NCI-H2107 (cell line): ENCODE results near the gene TEPSIN.
"Not testable (repeated sequence)": the region's sequence is repeated elsewhere in the genome, so short reads cannot be mapped to it uniquely, and the experiment has no call there.

Experiments used
- DNase-seq: peaks from one replicate; lab custom pipeline; 2025; lab: John Stamatoyannopoulos, UW

TEPSIN gene

GRCh38 chr17:81236784-81237183, 2.1 kb downstream of the TEPSIN start:
- DNase-seq = no peak

DNA sequence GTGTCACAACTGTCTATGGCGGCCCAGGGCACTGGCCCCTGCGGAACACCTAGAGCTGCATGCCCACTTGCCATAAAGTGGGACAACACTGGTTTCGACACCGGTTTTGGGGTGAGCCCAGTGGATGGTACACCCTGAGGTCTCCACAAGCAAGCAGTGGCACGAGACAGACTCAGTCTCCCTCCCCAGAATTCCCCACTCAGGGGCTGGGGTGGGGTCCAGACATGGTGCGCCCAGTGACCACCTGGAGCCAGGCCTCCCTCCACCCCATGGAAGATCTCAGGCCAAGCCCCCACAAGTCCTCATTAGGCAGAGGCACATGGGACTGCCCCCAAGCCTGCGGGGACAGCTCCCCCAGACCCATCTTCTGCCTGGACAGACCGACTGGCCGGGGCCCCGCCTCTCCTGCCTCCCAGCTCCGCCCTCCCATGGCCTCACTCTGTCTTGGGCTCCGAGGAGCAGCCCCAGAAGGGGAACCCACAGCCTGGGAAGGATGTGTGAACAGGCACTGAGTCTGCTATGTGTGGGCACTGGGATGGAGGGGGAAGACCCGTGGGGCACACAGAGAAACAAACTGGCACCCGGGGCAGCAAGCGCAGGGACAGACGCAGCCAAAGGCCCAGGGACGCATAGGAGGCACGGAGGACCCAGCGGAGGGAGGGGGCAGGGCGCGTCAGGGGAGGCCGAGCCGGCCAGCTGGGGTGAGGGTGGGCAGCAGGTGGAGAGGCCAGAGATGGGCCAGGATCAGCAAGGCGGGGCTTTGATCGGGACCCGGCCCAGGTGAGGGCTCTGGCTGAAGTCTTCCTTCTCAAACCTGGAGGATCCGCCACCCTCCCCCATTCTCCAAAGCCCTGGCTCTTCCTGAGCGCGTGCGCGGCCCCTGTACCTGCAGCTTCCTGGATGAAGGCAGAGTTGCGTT, 2.8 kb downstream of the TEPSIN start:
- no peak for DNase-seq

DNA sequence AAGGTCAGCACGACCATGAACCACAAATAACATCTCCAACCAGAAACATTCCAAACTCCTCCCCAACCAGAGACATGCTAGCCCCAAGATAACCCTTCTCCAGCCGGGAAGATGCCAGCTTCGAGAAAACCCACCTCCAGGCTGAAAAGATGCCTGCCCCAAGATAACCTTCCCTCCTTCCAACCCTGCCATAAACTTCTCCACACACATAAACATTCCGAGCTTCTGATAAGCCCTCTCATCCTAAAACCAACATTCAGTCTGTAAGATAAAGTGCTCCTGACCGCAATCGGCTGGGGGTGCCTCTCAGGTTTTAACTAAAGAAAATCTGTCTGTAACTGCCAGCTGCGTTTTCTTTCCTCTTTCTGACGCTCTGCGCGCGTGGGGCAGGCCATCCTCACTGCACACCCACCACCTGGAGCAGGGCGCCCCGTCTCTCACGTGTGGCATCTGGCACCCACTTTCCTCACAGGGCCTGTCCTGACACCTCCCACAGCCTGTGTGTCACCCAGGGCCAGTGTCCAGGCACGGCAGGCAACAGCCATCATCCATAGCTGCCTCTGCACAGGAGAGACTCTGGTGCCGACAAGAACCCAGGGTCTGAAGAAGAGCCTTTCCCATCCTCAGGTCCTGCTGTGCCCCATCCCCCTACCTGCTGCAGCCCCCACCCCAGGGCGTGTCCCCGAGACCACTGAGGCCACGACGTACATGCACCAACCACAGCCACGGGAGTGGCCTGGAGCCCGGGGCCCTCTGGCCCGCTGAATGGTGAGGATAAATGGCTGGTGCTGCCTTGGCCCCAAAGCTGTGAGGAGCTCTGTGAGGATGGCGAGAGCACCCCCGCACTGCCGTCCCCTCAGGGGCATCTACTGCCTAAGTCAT, 3.7 kb downstream of the TEPSIN start:
- DNase-seq = no peak

GRCh38 chr17:81234506-81234855, 4.4 kb downstream of the TEPSIN start:
- no peak for DNase-seq

- DNase-seq = no peak
These were observed 4.9 kb downstream of the TEPSIN start for GRCh38 chr17:81233811-81234505.

GRCh38 chr17:81233316-81233715, 5.5 kb downstream of the TEPSIN start:
- no peak for DNase-seq

GRCh38 chr17:81232616-81233241, 6.1 kb downstream of the TEPSIN start:
- DNase-seq = no peak

DNA sequence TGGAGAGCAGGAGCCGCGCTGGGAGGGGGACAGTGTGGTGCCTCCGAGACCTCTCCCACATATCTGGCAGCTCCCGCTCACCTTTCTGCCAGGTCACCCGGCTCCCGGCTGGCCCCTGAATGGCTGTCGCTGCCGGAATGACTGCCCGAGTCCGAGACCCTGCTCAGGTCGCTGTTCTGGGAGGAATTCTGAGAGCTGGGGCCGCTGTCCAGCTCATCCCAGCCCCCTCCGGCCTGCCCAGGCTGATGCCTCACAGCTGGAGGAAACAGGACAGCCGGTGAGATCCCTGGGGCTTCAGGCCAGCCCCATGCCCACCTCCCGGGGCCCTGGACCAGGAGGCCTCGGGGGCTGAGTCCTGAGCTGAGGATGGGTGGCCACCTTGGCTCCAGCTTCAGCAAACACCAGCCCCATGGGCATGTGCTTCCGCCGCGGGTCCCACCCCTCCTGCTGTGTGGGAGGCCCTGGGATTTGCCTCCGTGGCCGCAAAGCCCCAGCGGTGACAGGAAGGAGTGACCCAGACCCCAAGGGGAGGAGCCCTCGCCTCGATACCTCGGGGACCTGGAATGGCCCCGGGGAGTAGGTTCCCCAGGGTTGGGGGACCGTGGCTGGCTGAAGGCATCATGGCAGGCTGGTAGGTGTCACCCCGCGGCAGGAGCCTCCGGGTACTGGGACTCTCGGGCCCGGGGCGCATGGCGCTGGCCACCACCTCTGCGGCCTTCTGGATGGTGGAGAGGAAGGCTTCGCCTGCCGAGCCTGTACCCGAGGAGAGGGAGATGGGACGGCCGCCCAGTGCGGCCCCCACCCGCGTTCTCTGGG, 6.9 kb downstream of the TEPSIN start:
- DNase-seq = no peak

DNA sequence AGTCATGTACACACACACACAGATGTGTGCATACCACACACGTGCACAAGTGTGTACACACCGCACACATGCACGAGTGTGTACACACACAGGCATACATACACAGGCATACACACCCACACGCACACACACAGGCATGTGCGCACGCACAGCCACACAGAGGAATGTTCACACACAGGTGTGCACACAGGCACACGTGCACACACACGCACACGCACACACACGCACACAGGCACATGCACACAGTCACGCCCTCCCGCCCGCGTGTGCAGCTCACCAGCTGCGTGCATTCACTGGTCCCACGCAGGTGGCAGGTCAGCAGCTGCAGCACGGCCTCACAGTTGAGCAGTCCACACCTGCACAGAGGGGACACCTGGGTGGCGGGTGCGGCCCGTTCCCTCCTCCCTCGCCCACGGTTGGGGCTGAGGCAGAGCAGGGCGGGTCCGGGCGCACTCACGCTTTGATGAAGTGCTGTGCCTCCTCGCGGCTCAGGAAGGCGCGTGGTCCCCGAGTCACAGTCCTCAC, 7.7 kb downstream of the TEPSIN start:
- DNase-seq = no peak

- no peak for DNase-seq
These were observed 8.6 kb downstream of the TEPSIN start for GRCh38 chr17:81230043-81230820.

- no peak for DNase-seq
These were observed 9.3 kb downstream of the TEPSIN start for GRCh38 chr17:81229666-81229920.

DNA sequence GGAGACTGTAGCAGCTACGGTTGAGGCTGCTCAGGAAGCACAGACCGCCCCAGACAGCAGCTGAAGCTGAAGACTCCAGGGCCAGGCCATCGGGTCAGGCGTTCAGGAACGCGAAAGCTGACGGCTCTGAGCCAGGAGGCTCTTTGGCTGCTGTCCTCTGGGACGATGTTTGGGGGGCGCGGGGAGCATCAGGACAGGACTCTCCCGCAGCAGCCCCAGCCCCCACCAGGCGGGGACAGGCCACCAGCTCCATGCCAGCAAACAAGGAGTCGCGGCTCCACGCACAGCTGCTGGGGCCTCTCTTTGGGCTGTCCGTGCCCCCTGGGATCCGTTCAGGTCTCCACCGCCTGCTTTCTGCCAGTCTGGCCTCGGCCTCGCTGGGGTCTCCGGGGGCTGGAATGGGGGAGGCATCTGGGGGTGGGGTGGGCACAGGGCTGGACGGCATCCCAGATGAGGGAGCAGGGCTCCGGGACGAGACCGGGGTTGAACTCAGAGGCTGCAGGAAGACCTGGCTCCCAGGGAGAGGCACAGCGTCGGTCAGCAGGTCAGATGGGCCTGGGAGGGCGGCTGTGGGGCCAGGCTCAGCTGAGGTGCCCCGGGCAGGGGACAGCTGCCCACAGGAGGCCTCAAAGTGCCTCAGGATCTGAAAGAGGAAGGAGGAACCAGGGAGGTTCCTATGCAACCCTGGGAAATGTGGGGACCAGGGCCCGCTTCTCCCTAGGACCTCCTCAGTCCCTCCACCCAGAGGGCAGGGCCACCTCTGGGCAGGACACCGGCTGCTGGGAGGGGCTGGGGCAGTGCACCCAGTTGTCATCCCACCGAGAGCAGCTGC, 9.8 kb downstream of the TEPSIN start:
- no peak for DNase-seq

DNA sequence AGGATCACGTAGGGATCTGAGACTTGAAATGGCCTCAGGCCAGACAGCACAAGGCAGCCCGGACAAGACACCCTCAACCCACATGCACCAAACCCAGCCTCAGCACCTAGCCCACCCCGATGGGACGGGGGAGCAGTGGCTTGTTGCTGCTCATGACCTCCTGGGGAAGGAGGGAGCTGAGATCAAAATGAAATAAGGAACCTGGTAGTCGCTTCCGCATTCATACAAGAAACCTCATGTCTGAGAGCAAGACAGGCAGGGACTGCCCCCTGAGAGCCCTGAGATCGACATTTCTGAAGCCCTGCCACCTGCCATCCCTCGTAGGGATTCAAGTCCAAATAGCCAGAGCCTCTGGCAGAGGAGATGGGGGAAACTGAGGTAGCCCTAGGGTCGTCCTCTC, 10.4 kb downstream of the TEPSIN start:
- no peak for DNase-seq

GRCh38 chr17:81227630-81228029, 11.2 kb downstream of the TEPSIN start:
- DNase-seq = not testable (repeated sequence)

GRCh38 chr17:81223762-81224130, 15.1 kb downstream of the TEPSIN start:
- no peak for DNase-seq

DNA sequence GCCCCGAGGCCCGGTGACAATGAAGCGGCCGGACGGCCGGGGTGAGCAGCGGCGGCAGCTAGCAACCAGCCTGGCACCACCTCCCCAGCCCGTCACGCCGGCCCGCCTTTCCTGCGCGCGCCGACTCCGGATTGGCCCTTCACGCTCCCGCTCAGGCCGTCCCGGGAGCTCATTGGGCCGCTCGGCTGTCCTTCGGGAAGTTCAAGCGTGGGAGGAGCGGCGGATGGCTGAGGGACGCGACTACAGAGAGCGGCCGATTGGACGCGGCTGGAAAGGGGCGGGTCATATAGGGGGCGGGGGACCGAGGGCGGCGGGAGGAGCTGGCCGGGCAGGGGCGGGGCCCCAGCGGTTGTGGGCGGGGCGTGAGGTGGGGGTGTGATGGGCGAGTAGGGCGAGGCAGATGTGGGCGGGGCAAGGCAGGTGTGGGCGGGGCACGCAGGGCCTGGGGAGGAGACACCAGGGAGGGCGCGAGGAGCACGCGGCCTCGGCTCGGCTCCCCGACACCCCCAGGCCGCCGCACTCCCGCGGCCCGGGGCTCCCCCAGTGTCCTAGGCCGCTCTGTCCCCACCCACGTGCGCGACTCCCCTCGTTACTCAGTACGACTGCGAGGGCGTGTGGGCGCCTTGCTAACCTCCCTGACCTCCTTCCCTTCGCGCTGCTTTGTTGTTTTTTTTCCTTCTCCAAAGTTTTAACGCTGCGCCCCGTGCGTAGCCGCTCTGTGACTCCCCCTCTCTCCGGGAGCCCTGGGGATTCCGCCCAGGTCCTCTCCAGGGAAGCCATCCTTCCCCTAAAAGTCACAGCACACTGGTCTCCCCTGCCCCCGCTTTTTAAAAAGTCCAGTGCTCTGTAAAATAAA, 15.7 kb downstream of the TEPSIN start, which contains the start of gene CEP131:
CEP131 (minus strand) TSS at position 60 of the 856 bp plus-strand sequence. CDS start 2,909 bp downstream, outside the sequence.
- peak; percentile 95 for DNase-seq

DNA sequence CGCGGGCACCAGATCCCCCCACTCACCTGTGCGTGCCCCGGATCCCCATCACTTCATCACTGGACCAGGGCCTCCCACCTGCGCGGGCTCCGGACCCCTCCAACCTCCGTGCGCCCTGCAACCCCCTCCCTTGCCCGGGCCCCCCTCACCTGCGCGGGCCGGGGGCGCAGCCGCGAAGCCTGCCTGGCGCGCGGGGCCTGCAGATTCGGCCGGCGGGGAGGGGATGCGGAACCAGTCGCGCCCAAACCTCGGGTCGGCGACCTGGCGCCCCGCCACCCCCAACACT, 16.3 kb downstream of the TEPSIN start:
- DNase-seq = no peak

GRCh38 chr17:81221842-81222619, 16.8 kb downstream of the TEPSIN start:
- DNase-seq = no peak
